Stimulated activated CD8-positive, alpha-beta memory T cell treated with anti-CD3 and anti-CD28 coated beads, Interleukin-15, amount 100 ng/mL, for 48 hours (primary cell): ENCODE measurements around the gene VSTM2L.

Source experiments
- DNase-seq, 2 donors: peaks; one replicate each; pipeline ENCODE4 v3.0.0-alpha.2; 2020; ENCODE audit warnings: low read depth in 2 of 2

Gene VSTM2L

DNA sequence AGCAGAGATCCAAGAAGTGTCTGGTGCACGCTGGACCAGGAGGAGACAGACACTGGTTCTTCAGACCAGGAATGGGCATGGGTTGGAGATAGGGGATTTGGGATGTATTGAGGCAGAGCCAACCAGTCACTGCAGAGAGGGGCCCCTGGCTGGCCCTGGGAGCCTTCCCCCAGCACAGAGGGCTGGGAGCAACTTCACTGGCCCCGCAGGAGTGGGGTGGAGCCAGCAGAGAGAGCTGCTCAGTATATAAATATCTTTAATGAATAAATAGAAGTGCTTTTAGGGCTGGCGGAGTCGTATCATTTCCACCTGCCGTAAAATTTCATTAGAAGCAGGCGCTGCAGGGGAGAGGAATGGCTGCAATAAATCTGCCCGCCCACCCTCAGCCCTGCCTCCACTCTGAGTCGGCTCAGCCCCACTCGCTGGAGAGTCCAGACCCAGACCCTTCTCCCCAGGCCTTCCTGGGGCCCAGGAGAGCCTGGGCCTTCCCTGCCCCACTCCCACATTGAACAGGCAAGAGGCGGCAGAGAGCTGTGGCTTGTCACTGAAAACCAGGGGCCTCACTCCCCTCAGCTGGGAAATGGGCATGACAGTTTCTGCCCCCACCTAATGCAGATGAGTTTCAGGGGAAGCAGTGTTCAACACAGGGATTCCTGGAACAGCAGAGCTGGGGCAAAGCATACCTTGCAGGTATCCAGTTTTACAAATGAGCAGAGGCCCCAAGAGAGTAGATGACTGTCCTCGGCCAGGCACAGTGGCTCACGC is 23.9 kb upstream of the VSTM2L start:
- no peak for DNase-seq

DNA sequence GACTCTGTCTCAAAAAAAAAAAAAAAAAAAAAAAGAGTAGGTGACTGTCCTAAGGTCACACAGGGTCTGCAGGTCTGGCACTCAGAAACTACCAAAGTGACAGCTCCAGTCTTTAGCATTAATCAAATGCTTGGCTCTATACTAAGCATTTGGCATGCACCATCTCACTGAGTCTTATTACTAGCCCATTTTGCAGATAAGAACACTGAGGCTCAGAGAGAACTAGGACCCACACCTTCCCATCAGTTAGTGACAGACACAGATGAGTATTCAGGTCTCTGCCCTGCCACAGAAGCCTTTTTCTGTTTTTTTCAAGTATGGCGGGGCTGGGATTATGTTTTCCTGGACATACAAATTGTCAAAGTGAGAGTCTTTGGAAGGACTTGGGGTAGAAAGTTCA is 23.1 kb upstream of the VSTM2L start:
- no peak for DNase-seq

DNA sequence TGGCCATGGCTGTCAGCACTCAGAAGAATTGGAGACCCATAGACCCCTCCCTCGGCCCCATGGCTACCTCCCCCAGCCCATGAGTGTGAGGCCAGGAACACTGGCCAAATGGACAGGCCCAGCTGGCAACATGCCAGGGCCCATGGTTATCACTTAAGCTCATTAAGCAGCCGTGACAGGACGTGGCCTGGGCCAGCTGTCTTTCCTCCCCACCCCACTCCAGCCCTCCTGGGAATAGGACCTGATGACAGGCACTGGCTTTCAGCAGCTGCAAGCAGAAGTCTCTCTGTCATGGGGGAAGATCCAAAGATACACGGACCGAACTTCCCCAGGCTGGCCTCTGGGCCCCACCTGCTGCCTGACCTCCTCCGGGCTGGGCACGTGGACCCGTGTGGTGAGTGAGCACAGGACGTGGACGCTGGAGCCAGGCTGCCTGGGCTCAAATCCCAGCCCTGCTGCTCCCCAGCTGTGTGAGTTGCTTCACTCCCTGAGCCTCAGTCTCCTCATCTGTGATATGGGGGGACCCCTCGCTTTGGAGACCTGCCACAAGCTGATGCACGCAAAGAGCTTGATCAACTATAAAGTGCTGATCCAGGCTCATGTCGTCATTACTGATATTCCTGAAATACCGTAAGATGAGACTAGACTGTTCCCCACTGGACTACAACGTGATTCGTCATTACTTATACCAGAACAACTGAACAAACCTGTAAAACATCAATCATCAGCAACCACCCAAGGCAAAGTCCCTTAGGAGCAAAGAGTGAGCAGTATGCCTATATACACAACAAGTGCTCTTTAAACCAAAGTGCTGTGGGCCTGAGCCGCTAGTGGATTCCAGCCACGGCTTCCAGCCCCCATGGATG is 22.0 kb upstream of the VSTM2L start:
- DNase-seq, result no peak

DNA sequence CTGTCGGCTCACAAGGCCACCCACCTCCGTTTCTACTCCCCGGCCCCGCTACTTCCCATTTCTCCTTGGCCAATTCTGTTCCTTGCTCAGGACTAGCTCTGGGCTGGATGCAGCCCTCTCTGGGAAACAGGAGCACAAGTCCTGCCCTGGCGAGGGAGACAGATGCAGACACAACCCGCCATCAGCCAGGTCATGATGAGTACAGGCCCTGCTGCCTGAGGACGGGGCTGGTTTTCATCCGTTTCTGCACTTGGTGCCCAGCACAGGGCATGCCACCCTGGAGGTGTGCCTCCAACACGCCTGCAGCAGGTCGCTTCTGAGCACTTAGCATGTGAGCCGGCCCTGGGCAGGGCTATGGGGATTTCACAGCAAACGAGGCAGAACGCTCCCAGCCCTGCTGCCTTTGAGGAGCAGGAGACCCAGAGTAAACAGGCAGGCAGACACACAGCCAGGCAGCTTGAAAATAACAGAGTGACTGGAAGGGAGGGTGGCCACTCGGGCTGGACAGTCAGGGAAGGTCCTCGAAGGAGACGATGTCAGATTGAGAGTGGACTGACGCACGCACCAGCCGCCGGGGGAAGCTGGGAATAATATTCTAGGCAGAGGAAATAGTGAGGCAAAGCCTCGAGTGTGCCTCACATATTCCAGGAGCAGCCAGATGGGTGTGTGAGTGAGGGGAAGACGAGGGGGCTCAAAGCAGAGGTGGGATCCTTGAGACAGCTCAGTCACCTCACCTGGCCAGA is 21.2 kb upstream of the VSTM2L start:
- DNase-seq, result no peak

DNA sequence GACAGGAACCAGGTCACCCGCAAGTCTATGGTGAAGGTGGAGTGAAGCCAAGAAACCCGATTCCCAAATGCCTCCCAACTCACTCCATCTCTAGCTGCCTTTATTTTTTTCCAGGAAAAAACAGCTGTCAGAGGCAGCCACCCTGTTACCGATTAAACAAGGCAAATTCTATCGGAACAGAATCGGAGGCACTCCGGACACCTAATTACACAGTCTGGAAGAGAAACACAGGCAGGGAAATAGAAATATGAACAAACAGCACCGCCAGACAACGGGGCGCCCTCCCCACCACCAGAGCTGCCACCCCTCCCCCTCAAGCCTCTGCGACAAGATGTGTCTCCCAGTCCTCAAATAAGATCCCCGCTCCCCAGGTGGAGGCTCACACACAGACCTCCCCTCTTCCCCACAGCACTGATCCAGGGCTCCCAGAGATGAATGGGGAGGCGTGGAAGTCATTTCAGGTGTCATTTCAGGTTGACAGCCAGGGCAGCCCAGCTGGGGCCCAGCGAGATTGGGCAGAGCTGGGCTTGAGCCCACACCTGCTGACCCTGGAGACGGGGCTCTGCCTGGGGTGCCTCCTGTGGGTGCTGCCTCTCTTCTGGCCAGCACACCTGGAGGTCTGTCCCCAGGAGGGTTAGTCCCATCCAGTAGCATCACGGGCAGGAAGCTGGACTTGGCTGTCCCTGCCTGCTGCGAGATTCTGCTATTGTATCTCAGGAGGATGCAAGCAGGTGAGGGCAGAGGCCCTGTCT is 19.8 kb upstream of the VSTM2L start:
- no peak for DNase-seq

DNA sequence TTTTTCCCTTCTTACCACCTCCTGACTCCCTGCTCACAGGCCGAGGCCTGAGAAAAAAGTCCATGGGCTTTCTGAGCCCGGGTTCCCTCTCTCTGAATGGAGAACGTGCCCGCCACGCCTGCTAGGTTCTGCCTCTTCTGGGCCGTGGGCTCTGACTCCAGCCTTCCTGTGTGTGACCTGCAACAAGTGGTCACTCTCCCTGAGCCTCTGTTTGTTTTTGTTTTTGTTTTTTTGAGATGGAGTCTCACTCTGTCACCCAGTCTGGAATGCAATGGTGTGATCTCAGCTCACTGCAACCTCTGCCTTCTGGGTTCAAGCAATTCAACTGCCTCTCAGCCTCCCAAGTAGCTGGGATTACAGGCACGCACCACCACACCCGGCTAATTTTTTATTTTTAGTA is 17.9 kb upstream of the VSTM2L start:
- no peak for DNase-seq

DNA sequence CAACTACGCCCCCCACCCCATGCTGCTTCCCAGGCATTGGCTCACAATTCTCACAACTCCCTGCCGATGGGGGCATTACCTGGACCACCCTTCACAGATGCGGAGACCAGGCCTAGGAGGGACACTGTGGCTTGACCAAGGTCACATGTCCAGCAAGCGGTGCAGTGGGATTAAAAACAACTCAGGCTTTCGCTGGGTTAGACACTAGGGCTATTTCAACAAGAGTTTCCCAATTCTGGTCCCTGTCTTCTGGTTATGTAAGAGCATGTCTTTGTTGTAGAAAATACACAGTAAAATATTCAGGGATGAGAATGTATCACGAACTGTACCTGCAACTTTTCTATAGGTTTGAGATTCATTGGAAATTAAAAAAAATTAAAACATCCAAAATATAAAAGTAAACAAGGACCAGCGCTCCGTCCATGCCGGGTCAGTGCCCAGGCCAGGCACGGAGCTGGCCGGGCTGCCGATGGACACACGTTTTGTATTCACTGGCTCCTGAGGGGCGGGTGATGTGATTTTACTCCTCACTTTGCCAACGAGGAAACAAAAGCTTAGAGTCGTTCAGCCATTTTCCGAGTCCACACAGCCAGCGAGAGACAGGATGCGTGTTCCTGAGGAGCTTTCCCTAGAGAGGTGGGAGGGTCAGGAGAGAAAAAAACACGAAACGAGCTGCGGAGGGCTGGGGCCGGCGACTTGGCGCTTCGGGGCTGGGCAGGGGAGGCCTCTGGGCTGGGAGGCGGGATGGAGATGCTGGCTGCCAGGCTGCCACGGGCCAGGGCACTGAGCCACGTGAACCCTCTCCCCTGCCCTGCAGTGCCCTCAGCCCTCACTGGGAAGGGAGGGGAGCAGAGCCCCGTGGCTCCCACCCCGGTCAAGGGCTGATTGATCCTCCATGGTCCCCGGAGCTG is 17.1 kb upstream of the VSTM2L start:
- no peak for DNase-seq

DNA sequence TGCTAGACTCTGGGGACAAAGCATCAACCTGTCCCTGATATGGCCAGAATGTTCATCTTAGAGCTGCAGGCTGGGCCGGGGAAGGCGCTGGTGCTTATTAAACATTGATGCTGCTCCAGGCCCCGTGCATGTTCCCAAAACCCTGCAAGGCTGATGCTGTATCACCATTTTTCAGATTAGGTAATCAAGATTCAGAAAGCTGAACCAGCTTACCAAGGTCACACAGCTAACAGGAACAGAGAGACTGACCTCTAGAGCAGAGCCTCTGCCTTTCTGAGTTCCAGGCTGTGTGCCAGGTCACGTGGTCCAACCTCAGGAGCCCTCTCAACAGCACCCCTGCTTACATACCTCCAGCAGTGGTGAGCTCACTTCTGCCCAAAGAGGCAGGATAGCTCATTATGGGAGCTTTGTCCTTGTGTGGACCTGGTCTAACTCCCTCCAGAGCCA is 16.1 kb upstream of the VSTM2L start:
- DNase-seq, result no peak

DNA sequence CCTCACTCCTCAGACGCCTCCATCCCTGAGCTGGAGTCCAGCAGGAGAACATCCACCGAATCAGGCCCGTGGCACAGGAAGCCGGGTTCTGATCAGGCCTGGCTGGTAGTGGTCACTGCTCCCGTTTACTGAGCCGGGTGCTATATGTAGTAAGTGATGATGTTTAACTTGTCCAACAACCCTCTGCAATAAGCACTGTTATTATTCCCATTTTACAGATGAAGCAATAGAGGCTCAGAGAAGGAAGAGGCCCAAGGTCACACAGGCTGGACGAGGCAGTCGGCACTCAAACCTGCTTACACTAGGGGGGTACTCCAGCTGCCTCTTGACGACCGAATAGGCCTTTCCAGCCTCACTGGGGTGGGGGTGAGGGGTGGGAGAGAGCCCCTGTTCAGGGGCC is 14.3 kb upstream of the VSTM2L start:
- DNase-seq, result no peak

DNA sequence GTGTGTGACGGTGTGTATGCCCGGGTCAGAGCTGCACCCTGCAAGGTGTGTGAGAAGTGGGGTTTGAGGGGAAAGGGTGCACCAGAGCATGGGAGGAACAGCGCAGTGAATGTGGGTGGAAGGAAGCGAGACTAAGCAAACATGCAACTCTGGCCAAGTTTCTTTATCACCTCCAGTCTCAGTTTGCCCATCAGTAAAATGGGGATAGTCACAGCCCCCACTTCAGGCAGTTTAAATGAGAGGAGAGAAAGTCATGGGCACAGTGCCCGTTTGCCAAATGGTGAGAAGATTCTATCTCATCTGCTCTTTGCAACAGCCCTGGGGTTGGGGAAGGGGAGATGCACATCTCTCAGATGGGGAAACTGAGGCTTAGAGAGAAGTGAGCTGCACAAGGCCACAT is 12.8 kb upstream of the VSTM2L start:
- no peak for DNase-seq

DNA sequence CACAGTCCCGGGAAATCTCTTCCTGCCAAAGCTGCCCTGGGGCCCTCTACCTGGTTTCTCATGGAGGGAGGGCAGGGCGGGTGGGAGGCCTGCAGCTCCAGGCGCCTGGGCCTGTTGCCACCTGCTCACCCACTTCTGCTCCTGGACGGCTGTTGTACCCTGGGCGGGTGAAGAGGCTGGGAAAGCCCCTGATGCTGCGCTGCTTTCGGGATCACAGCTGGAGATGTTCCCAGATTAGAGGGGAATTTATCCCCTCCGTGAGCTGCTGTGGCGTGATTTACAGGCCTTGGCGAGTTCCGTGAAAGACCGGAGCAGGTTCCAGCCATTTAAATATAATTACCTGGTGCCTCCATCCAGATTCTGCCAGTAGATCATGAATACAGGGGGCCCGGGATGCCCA is 12.3 kb upstream of the VSTM2L start:
- no peak for DNase-seq

DNA sequence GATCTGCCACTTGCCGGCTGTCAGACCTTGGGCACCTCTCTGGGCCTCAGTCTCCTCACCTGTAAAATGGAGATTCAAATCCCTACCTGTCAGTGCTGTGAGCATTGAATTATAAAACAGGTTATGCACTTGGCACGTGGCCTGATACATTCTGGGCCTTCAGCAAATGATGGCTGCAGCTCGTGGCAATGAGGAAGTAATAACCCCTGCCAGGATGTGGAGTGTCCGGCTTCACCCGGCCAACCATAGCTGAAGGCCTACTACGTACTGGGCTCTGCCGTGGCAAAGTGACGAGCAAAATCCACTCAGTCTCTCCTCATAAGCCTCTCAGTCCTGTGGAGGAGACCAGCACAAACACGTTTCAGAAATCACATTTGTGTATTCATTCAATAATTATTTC is 10.9 kb upstream of the VSTM2L start:
- DNase-seq, result no peak

DNA sequence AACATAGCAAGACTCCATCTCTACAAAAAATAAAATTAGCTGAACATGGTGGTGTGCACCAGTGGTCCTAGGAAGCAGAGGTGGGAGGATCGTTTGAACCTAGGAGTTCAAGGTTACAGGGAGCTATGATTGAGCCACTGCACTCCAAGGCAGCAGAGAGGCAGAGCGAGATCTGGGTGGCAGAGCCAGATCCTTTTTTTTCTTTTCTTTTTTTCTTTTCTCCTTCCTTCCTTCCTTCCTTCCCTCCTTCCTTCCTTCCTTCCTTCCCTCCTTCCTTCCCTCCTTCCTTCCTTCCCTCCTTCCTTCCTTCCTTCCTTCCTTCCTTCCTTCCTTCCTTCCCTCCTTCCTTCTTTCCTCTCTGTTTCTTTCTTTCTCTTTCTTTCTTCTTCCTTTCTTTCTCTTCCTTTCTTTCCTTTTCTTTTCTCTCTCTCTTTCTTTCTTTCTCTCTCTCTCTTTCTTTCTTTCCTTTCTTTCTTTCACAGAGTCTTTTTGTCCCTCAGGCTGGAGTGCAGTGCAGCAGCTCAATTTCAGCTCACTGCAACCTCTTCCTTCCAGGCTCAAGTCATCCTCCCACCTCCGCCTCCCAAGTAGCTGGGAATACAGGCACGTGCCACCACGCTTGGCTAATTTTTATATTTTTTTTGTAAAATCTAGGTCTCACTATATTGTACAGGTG is 9.2 kb upstream of the VSTM2L start:
- no peak for DNase-seq

DNA sequence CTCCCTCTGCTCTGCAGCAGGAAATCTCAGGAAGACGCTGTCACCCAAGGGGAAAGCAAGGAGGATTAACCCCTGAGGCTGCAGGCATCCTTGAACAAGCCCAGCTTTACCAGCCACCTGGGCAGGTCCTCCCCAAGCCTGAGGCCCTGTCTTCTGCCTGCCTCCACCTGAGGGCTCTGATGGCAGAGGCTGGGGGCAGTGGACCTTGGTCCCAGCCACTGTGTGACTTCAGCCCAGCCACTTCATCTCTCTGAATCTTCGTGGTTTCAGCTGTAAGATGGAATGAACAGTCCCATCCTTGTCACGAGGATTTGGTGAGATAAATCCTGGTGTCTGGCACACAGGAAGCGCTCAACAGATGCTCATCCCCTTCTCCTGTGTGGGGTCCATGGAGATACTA is 8.5 kb upstream of the VSTM2L start:
- no peak for DNase-seq

DNA sequence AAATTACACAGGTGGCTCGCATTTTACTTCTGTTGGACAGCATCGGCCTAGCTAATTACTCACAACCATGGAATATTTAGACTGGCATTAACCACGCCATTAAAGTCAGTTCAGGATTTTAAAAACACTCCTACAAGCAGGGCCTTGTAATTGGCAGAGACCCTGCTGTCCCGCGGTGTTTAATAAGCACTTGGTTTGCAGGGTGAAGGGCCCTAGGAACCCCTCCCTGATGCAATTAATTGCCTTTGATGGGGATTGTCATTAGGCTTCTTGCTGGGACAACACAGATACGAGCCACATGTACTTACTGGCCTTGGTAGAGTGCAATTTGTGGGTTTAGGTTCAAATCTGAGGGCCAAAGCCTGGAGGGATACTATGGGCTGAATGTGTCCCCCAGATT is 7.8 kb upstream of the VSTM2L start:
- no peak for DNase-seq

DNA sequence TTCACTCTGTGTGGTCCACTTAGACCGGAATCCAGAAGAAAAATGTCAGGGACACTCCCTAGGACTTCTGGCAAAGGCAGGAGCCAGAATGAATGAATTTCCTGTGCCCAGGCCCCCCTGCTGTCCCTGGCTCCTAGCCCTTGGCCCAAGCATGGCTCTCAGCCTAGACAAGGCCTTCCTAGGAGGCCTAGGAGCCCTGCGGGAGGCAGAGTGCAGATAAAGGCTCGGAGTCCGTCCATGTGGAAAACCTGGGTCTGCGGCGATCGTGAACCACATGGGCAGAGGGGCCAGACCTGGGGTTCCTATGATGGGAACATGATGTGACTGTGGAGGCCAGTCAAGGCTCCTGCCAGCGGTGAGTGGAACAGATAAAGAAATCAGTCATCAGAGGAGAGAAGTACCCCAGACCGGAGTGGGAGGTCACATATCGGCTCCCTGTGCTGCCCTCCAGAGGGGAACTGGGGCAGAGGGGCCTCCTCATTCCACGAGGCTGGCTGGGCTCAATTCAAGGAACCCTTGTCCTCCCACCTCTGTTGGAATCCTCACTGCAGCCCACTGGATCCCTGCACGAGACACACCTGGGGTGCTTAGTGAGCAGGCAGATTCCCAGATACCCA is 5.9 kb upstream of the VSTM2L start:
- no peak for DNase-seq

DNA sequence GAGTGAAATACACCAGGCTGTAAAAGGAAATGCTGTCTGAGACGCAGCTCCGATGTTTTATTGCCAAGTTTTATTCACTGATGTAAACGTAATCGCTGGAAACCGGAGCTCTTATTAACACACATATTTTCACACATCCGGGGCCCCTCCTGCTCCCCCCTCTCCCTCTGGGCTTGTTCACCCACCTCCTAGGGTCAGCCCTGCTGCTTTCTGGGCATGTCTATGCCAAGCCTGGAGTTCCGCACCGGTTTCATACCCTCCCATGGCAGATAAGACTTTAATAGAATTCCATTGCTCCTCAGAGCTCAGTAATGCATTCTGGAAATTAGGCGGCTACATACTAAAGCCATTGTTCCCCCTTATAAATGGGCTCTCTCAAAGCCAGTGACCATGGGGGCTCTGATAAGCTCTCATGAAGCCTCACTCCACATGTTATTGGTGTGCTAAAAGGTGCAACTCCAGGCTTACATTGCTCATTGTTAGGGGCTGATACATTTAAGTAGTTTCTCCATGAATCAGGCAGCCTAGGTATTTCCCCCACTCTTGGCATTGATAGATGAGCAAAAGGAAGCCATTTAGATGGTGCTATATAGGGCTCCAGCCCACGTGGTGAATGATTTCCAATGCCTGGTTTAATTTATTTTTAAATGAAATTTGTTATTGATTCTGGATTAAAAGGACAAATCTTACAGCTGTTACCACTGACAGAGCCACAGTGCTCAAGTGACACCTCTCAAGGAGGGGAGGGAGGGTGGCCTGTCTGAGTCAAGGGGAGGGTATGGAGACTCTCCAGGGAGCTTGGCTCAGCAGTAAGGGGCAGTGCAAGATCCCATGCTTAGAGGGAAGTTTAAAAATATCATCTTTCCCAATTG is 4.5 kb upstream of the VSTM2L start:
- no peak for DNase-seq
